Measurements from ENCODE around the gene ZFP36. TPM values are rescaled to one million over a fixed set of nuclear protein-coding genes. Genes with fewer than 3 reads are reported as not detected.

ZFP36 gene
- total and polyA plus RNA-seq, 2 of the 8 experiments (the other 6 are each of a cell fraction or from before 2014, with no cell fraction given): 4.0 to 10.9 TPM

- Histone ChIP-seq H4K8ac (ENCODE audit: extremely low read depth, insufficient read depth, low read length) (peak overlapping the region; percentile 96), H3K79me1 (ENCODE audit: low read depth, low read length) (no peaks in the 10 kb centered on the region), H3K23me2 (ENCODE audit: low read depth, low read length) (peaks cover 19% of the 10 kb centered on the region; the same call in 1 of the 2 replicates), H3K27me3 (replicated peaks in 1 of 4; ENCODE audit: control insufficient read depth in 3 of 4, extremely low read depth in 1 of 4, insufficient read depth in 3 of 4, low read length in 3 of 4) (no peaks in the 10 kb centered on the region), H3K9me3 (ENCODE audit: insufficient read depth in 2 of 2, low read depth in 1 of 2, low read length in 1 of 2) (no peaks in the 10 kb centered on the region), H3K79me2 (ENCODE audit: control insufficient read depth in 1 of 2, insufficient read depth in 2 of 2, low read length in 2 of 2) (peaks cover 0 to 6% of the 10 kb centered on the region in 2 experiments; a peak in 1 of 4 replicates), H2AFZ (ENCODE audit: low read length) (no peak overlapping the region; the same call in 1 of the 2 replicates), H2AK5ac (ENCODE audit: low read depth, low read length) (peak overlapping the region; percentile 99), H3K4ac (replicated peaks; ENCODE audit: insufficient read length, low read depth, low read length) (peak overlapping the region; percentile 97), H4K91ac (replicated peaks; ENCODE audit: insufficient read length, low read length) (peak overlapping the region; percentile 91), H3K56ac (replicated peaks; ENCODE audit: insufficient read length, low read depth, low read length) (peak overlapping the region; percentile 20), H2BK120ac (replicated peaks; ENCODE audit: low read depth, low read length) (peak overlapping the region; percentile 67), H4K5ac (ENCODE audit: insufficient read length, low read depth, low read length) (peak overlapping the region; percentile 98), H3K36me3 (ENCODE audit: control insufficient read depth in 2 of 4, insufficient read depth in 4 of 4, low read length in 3 of 4) (no peaks in the 10 kb centered on the region; a peak in 1 of 8 replicates), H3K18ac (ENCODE audit: extremely low read depth, low read length) (peak overlapping the region; percentile 95), H3K14ac (ENCODE audit: insufficient read length) (no peak overlapping the region), H4K20me1 (replicated peaks in 1 of 2; ENCODE audit: control insufficient read depth in 1 of 2, insufficient read depth in 2 of 2, low read length in 2 of 2) (peaks cover 0 to under 1% of the 10 kb centered on the region in 2 experiments), H3K4me2 (ENCODE audit: insufficient read depth in 1 of 2, low read depth in 2 of 2, low read length in 2 of 2) (peak overlapping the region; percentile 63 to 95), H3K4me3 (ENCODE audit: extremely low read depth in 1 of 4, insufficient read depth in 2 of 4, low read depth in 3 of 4, low read length in 4 of 4) (peak overlapping the region; percentile 35 to 75 (median 57)), H2BK15ac (ENCODE audit: low read length) (peak overlapping the region; percentile 85), H3K4me1 (replicated peaks in 1 of 4; ENCODE audit: control insufficient read depth in 3 of 4, insufficient read depth in 4 of 4, low read length in 3 of 4) (peaks cover 6 to 35% (median 20%) of the 10 kb centered on the region in 4 experiments), H2BK20ac (ENCODE audit: low read length) (peak overlapping the region; percentile 51), H3K27ac (ENCODE audit: low read depth, low read length) (peak overlapping the region; percentile 97), H3K23ac (ENCODE audit: insufficient read length) (no peak overlapping the region), H2BK5ac (ENCODE audit: low read depth, low read length) (peak overlapping the region; percentile 97), H3K9ac (replicated peaks in 1 of 4; ENCODE audit: extremely low read depth in 1 of 4, low read depth in 3 of 4, low read length in 3 of 4) (peak overlapping the region; percentile 68 to 81 (median 76)), H2BK12ac (ENCODE audit: low read depth, low read length) (peak overlapping the region; percentile 95)
- 10% methylated on average over 34 of the region's 59 CpGs; no CpG with 5 or more reads in 1 of the 2 experiments for WGBS, 2 experiments (ENCODE audit: extremely low coverage in 1 of 2, insufficient coverage in 1 of 2, insufficient read length in 1 of 2, insufficient replicate concordance in 2 of 2, low coverage in 1 of 2, low lambda C conversion rate in 2 of 2, missing lambda C conversion rate in 1 of 2)
- peak in 1 of 2 experiments; percentile 92 for DNase-seq (ENCODE audit: low read depth in 1 of 2, low spot score in 2 of 2)
- CTCF ChIA-PET (ENCODE audit: partially characterized antibody): interaction anchor here (0.6 to 9.5 kb wide), 3 partner anchors 9 to 54 kb away, joined by 3 to 128 read pairs (median 10); partner anchors contain the start of genes MED29, PAF1 and PLEKHG2
- no peak for FAIRE-seq
- POLR2A ChIA-PET (ENCODE audit: partially characterized antibody): interaction anchor here (1.1 to 14.3 kb wide), 9 partner anchors 9 to 61 kb away, joined by 4 to 234 read pairs (median 22); partner anchors contain the start of genes MED29, PAF1, PLEKHG2 and RPS16
- peak; percentile 100 for TF ChIP-seq KDM1A (IDR thresholded peaks at IDR 0.05; ENCODE audit: borderline replicate concordance, low read length)
- no peak for TF ChIP-seq SUZ12 (IDR thresholded peaks at IDR 0.05; ENCODE audit: low read length)
- peak; percentile 39 for TF ChIP-seq KDM4A (IDR thresholded peaks at IDR 0.05; ENCODE audit: low read depth, low read length, severe bottlenecking)
- TF ChIP-seq EGR1 (IDR thresholded peaks at IDR 0.05; ENCODE audit: borderline replicate concordance, low read depth, low read length): peak; percentile 98
These were observed 4.0 kb upstream of the ZFP36 start for GRCh38 chr19:39402346-39403300.

All from H1 (cell line).